HG03064 (cell line): Measurements from ENCODE around the gene APLN.

Experiments
- ATAC-seq: cut with Tn5 transposase; IDR thresholded peaks from one replicate; pipeline ENCODE4 v1.9.1; 2021; ENCODE audit warnings: low read depth; ENCODE audit not compliant: unreplicated experiment

APLN gene

DNA sequence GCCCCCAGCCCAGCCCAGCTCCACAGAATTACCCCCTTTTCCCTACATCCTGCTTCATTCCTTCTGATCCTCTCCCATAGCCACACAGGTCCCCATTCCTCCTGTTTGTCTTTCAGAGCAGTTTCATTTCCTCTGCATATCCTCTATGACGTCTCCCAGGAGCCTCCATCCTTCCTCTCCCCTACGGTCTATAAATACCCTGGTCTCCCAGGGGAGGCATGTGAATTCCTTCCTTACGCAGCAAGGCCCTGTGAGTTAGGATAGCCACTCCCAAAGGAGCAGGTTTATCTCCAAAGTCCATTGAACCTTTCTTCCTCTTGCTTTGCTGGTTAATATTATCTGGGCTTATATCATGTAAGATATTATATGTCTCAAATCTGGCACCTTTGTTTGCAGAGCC, 8.4 kb upstream of the APLN start:
- ATAC-seq, result no peak

DNA sequence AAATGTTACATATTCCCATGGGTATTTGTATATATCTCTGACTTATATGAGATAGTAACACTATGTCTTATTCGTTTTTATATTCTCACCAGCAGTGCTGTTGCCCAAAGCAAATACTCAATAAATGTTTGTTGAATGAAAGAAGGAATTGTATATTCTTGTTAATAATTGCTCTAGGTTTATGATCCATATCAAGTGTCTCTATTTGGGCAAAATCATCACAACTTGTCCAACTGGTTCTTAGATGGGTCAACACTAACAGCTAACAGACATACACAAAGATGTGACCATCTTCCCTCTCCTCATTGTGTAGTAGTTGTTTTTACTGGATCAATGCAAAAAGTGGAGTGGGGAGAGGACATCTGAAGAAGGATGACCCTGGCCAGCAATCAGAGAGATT, 6.6 kb upstream of the APLN start:
- no peak for ATAC-seq

DNA sequence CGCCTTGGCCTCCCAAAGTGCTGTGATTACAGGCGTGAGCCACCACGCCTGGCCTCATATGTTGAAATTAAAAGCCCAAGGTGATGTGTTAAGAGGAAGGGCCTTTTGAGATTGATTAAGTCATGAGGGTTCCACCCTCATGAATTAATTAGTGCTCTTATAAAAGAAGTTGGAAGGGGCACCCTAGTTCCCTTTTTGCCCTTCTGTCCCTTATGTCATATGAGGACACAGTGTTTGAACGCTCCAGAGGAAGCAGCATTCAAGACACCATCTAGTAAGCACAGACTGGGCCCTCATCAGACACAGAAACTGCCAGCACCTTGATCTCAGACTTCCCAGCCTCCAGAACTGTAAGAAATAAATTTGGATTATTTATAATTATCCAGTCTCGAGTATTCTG, 5.1 kb upstream of the APLN start:
- ATAC-seq, result no peak

DNA sequence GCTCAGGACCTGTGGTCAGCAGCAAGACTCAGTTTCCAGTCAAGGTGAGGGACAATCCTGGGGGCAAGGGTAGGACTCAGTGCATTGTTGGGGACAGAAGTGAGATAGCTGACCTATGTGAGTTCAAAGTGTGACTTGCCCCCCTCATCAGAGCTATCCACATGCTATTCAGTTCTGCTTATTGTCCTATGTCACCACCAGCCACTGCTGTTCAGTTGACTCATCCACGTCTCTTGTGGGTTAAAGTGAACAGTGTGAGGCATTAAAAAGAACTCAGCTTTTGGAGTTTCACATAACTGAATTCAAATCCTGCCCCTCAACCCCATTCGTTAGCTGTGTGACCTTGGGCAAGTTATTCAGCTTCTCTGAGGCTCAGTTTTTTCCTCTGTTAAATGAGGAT, 4.4 kb upstream of the APLN start:
- ATAC-seq, result no peak

DNA sequence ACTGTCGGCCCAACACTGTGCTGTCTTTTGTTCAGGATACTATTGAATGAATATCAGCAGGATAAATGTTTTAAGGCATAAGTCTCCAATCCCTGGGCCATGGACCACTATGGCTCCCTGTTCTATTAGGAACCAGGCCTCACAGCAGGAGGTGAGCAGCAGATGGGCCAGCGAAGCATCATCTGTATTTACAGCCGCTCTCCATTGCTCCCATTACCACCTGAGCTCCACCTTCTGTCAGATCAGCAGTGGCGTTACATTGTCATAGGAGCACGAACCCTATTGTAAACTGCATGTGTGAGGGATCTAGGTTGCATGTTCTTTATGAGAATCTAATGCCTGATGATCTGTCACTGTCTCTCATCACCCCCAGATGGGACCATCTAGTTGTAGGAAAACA, 3.7 kb upstream of the APLN start:
- no peak for ATAC-seq

DNA sequence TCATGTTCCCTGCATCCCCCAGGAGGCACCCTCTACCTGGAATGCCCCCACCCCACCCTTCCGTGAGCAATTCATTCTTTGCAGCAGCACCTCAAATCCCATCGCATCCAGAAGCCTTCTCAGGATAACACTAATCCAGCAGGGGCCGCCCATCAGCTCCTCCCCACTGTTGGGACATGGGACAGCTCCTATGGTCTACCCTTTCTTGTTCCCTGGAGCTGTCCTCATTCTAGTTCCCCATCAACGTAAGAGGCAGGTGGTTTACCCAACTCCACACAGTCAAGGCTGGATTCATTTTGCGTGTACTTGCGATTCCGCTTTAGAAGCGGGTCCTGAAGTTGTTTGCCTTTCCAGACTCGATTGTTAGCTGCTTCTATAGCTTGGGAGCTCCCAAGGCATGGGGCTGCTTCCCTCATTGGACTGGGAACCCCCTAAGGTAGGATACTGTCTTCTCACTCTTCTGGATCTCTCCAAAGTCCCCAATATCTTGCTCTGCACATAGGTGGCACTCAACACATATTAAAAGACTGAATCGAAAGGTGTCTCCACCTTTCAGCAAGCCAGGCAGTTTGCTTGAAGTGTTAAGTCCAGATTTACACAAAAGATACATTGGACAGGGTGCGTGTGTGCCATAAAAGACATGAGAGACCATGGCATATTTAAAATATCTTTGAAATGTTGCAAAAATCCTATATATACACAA, 942 bp upstream of the APLN start:
- ATAC-seq, result no peak

DNA sequence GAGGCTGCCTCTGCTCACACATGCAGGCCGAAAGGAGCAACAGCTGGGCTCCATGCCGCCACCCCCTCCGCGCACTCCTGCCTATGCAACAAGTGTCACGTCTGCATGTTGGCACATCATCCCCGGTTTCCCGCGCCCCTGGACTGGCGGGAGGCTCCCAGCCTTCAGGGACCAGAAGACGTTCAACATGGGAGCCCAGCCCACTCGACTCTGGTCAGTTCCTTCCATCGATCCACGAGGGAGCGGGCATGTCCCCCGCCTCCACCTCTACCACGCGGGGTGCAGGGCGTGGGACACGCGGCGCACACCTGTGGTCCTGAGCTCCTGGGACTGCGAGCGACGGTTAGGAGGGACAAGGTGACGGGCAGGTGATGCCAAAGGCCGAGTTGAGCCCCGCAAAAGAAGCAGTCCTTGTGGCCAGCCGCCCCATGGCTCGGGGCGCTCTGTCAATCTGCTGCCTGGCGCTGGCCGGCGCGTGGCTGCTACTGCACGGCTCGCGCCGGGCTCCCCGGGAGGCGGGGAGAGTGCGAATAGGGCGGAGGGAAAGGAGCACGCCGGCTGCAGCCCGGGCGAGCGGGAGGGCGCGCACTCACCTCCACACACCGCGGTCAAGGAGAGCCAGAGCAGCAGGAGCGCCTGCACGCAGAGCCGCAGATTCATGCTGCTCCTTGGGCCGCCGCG, 645 bp downstream of the APLN start:
- ATAC-seq, result no peak

DNA sequence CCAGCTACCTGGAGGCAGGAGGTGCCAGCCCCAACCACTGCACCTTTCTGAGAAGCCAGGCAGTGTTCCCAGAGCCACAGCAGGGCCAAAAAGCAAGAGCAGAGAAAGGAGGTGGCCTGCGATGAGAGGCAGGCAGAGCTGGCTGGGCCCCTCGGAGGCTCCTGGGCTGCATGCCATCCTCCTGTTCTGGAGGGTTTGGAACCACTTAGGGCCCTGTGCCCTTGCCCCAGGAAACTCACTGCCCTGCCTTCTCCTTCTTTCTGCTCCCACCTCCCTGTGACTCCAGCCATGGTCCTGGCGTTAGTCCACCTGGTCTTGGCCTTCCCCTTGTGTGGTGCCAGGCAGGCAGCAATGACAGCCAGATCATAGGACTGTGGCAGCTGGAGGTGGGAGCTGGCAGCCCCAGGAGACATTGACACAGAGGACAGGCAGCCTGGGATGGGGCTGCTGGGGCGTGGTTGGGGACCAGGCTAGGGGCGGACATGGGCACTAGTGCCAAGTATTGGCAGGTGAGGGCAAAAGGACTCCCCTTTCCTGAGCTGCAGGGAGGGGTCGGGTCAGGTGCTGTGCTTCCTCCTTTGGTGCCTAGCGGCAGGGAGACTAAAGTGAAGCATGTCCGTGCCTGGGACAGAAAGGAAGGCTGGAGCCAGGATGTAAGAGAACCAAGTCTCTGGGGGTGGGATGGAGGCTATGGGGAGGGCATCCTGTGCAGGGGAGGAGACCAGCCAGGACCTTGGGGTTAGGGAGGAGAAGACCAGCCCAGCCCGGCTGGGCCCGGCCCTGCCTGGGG, 1.4 kb downstream of the APLN start:
- ATAC-seq, result no peak

DNA sequence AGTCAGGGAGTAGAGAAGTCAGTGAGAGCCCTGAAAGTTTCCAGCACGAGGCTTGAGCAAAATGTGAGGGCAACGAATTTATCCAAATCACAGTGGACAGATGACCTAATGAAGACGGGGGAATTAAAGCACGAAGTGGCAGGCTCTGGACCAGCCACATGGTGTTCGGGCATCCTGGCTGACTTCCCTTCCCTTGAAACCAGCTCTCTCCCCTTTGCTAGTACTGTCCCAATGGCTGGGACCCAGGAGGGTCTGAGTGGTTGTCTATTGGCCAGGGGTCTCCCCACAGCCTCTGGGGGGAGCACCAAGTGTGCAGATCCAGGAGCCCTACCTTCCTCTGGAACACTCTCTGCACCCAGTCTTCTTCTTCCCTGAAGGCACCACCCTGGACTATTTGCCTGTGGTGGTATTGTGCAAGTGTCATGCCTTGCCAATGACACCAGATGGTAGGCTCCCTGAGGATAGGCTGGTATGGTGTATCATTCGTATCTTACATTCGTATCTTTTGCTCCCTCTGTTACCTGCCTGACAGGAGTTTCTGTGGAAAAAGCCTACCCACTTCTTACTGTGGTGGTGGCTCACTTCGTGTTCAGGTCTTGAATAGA, 2.1 kb downstream of the APLN start:
- no peak for ATAC-seq

DNA sequence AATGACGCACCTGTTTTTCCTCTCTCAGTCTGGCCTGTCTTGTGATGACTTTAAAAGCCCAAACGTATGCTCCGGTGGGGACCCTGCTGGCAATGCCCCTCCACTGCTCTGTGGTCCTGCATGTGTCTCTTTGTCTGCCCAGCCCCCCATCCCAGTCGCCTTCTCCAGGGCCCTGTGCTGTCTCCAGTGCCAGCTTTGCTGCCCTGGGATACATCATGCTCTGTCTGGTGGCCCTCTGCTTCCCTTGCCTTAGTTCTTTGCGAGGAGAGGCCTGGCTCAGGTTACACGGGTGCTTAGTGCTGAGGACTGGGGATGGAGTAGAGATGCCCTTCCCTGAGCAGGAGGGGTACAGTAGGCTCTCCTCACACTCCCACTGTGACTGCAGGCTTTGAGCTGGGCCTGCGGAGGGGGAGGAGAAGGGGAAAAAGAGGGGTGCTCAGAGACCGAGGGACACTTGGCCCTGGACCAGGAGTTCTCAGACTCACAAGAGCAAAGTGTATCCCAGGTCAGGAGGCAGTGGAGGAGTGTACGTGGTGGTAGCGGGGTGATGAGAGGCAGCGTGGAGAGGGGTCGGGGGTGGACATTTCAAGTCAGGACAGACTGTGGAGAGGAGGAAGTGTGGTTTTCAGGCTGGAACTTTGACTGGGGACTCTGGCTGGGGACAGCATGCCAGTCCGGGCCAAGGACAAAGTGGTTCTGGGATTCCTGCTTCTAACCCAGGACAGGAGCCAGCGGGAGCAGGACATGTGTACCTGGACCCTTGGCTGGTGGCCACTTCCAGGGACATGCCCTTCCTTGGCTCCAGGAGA, 2.8 kb downstream of the APLN start:
- no peak for ATAC-seq

DNA sequence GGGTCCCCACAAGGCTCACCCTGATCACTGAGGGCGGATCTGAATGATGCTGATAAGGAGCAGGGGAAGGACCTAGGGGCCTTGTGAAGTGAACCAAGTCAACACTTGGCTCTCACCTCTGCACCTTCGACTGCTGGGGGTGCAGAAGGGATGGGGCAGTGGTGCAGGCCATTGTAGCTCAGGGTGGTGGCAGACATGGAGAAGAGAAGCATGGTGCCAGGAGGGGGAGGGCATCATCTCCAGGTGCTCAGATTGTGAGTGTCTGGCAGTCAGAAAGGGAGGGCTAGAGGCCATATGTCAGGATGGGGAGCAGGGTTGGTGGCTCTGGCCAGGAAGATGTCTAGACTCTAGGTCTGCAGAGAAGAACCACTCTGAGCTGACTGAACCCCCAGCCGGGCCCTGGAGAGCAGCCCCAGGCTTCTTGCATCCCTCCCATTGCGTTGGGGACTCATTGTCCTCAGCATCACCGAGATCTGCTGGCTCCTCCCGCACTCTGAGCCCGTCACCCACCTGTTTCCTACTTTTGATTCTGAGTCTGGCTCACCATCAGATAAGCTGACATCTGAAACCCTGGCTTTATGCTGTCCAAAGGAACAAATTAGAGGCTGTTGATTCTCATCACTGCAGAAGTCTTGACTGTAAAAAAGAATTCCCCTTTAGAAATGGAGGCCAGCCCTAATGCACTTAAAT, 3.8 kb downstream of the APLN start:
- ATAC-seq, result no peak

DNA sequence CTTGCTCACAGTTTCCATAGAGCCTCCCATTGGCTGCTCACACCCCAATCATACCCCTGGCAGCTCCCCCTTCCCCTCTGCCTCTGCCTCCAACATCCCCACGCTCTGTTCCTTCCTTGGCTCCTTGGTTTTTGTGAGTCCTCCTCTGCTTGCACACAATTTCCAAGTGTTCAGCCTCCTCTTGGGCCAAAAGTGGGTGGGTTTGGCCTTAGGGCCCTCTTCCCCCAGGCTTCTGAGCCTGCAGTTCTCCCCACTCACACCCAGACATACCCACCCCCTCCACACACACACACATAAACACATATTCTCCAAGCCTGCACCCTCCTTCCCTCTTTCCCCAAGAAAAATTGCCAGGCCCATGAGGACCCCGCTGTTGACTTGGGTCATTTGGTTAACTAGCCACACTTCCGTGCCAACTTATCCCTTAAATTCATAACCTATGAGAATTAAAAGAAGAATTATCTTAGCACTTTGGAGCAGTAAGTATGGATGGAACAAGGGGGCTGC, 4.5 kb downstream of the APLN start:
- ATAC-seq, result no peak

DNA sequence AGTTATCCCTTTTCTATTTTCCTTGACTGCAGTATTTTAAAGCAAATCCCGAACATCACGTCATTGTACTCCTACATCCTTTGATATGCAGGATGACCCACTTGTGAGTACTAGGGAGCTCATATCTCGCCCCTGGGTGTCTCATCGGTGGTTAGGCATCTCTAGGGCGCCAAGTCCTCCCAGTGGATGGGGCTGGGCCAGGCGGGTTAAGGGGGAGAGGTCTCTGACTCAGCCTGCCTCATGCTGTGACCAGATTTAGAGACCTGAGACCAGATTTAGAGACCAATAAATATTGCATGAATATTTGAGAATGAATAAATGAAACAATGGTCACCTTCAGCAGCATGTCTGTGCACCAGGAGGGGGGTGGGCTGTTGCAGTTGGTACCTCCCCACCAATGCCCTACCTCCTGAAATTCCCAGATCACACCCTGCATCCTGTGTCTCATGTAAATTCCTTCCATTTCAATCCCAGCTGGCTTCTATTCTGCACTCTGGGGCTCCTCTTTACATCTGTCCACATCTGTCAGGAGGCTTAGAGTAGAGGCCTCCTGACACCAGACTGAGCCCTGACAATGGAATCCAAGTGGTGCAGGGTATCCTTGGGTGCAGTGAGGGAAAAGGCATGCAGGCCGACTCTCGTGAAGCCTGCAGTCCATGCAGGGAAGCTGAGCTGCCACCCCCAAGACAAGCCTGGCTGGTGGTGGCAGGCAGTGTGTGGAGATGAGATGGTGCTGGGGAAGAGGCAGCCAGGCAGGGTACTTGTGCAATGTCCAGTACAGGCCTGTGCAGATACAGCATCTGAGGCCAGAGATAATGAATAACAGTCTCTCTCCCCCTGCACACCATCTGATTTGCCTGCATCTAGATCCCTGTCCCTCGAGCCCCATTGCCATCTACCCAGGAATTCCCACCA, 5.2 kb downstream of the APLN start:
- ATAC-seq, result no peak

DNA sequence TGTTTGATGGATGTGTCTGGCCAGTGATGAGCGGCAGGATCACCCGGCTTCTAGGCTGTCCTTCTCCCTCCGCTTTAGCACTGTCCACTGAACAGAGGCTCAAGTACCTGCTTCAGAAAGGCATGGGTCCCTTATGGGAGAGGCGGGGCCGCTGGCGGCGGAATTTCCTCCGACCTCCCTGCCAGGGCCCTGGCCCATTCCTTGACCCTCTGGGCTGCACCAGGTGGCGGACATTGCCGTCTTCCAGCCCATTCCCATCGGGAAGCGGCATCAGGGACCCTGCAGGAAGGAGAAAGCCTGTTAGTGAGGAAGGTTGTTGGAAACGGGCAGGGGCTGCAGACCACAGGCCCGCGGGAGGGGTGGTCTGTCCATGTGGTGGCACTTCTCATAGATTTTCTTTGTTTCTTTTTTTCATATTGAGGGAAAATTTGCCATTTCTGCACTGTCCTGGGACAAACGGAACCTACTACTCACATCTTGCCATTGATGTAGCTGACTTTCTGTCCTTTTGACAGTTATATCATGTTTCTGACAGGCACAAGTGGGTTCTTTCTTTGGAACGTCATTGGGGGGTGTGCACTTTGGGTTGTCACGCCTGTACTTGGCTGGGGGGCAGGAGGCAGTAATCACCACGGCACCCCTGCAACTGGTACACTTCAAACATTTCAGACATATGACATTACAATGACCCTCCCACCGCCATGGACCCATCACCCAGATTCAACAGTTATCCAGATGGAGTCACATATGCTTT, 6.1 kb downstream of the APLN start:
- no peak for ATAC-seq

DNA sequence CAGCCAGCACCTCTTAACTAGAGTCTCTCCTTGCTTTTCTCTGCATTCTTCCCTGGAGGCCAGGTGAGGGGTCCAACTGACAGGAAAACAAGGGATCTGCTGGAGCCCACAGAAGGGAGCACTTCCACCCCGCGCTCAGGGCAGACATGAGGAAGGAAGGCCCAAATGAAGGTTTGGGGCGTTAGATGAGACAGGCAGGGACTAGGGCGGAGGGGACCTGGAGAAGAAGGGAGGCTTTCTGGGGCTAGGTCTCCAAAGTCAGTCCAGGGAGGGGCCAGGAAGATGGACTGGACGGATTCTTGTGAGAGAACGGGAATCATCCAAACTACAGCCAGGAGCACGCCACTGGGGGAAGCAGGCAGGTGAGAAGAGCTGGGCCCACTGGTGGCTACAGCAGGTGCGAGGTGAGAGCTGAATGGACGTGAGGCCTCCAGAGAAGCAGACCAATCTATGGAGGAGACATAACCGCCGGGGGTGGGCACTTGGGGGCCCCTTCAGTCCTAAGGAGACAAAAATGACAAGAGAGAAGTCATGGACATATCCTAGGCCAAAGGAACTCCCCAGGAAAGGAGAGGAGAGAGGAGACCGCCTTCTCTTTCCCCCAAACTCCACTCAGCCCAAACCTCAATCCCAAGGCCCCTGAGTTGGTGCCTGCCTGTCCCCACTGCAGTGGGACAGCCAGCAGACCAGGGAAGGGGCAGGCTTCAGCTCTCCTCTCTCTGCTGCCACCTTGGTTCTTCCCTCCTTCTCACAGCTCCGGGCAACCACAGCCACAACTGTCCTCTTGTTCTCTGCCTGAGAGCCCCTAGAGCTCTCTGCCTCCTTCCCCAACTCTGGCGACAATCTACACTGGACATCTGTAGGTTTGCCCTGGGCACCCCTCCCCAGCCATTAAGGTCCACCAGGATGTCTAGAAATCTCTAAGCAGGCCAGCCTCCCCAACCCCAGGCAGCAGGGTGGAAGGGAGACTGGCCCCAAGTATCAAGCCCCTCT, 7.0 kb downstream of the APLN start:
- no peak for ATAC-seq

DNA sequence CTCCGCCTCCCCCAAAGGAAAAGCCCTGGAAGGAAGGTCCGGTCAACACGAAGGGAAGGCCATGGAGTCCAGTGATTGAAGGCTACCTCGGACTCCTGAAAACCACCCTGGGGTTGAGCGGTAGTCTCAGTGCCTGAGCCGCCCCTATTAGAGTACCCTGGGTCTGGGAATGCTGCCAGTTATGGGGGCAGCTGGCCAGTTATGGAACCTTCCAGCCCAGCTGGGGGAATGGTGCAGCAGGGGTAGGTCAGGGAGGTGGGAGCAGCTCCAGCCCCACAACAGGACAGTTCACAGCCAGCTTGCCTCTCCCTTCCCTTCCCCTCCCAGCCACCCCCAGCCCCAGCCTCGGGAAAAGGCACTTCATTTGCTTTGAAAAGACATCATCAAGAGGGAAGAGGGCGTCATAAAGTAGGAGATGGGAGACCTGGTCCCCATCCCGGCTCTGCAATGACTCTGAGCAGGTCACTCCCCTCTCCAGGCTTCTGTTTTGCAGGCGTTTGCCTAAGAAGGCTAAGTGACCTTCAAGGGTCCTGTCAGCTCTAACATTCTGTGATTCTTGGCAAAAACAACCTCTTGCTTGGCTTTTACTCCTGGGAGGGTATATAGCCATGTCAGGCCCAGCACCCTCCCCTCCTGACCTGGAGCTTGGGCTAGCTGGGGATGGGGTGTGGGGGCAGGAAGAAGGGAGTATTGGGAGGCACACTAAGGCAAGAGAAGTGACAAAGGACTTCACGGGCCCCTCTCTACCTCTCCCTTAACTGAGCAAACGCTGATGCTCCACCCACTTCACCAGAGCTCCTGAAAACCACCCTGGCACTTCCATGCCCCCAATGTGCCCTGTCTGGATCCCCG, 8.0 kb downstream of the APLN start:
- no peak for ATAC-seq
